ENCODE measurements around the gene TPR. TPM values are rescaled to one million over a fixed set of nuclear protein-coding genes. Genes with fewer than 3 reads are reported as not detected.
A peak's percentile ranks its signal among the peaks of the same experiment; 100 is the strongest.

Gene TPR
- total and polyA plus RNA-seq, 12 donors, result 15.2 to 80.4 (median 62.9) TPM

DNA sequence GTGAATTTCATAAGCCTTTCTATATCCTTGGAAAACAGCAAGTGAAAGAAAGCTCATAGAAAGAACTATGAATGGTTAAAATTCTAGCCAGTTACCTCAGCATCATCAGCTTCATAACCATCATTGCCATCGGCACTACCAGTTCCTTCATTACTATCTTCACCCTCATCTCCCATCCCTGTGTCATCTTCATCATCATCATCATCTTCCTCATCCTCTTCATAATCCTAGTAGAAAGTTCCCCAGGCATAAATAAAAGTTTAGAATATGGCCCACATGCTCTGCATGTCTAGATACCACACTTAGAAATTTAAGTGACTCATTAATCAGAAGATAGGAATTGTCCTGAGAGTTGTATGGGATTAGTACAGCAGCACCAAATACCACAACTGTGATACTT lies 49.0 kb downstream of the TPR start:
- no peak overlapping the region for H3K27ac ChIP-seq
- 84 to 88% methylated on average over 1 of the region's 1 CpG for WGBS, 2 donors

DNA sequence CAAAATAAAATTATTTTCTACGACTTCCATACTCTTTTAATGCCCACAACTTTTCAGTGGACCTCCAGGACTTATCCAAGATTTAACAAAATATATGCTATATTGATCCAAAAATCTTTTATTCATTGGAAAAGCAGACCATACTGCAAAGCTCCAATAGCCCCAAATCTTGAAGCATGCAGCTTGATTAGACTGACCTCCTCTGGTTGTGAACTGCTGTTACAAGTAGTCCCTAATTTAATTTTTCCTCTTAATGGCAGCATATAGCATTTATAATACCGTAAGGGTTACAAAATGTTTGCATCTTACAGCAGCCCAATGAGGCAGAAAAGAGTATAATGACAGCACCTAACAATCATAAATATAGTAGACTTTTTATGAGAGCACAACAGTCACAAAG lies 49.8 kb downstream of the TPR start:
- 90 to 93% methylated on average over 2 of the region's 2 CpGs for WGBS, 2 donors
- ATAC-seq (no peak), DNase-seq (no peak)
- Histone ChIP-seq H3K4me1 (no peaks in the 10 kb centered on the region), H3K36me3 (peaks cover 0 to 96% (median 78%) of the 10 kb centered on the region in 9 donors), H3K4me3 (no peak overlapping the region), H3K27ac (no peak overlapping the region), H3K27me3 (no peaks in the 10 kb centered on the region), H3K9me3 (no peaks in the 10 kb centered on the region)
- TF ChIP-seq, protein P1, sequence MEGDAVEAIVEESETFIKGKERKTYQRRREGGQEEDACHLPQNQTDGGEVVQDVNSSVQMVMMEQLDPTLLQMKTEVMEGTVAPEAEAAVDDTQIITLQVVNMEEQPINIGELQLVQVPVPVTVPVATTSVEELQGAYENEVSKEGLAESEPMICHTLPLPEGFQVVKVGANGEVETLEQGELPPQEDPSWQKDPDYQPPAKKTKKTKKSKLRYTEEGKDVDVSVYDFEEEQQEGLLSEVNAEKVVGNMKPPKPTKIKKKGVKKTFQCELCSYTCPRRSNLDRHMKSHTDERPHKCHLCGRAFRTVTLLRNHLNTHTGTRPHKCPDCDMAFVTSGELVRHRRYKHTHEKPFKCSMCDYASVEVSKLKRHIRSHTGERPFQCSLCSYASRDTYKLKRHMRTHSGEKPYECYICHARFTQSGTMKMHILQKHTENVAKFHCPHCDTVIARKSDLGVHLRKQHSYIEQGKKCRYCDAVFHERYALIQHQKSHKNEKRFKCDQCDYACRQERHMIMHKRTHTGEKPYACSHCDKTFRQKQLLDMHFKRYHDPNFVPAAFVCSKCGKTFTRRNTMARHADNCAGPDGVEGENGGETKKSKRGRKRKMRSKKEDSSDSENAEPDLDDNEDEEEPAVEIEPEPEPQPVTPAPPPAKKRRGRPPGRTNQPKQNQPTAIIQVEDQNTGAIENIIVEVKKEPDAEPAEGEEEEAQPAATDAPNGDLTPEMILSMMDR (IDR thresholded peaks at IDR 0.05), result peak in 3 of 9 donors; percentile 19 to 38 (median 33)
- intact Hi-C loops (cut with DNase I), result loop anchor here in 1 of 10 donors (10.0 kb wide), 1 partner anchor 70 kb away; no protein-coding TSS in a partner anchor

More for the DNA sequence above, 49.0 kb downstream of the TPR start:
- TF ChIP-seq, protein P1 (IDR thresholded peaks at IDR 0.05), result no peak
- Histone ChIP-seq H3K4me1 (no peaks in the 10 kb centered on the region), H3K36me3 (peaks cover 0 to 96% (median 78%) of the 10 kb centered on the region in 9 donors), H3K4me3 (no peak overlapping the region), H3K9me3 (no peaks in the 10 kb centered on the region), H3K27me3 (no peaks in the 10 kb centered on the region)
- no peak for ATAC-seq
- intact Hi-C loops (cut with DNase I), result loop anchor here in 1 of 10 donors (10.0 kb wide), 1 partner anchor 69 kb away; no protein-coding TSS in a partner anchor
- DNase-seq, result no peak

DNA sequence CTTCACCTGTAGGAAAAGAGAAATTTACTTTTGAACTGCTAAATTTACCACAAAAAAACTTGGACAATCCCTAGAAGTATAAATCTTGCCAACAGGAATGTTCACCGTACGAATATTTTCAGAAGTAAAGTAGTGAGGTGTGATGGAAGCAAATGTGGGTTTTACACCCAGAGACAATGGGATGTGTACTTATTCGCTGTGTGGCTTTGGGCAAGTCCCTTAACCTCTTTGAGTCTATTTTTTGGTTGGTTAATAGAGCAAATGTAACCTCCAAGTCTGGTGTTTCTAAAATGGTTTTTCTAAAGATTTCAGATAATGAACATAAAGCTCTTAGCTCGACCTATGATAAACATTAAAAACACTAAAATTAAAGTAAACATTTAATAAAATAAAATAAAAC lies 51.2 kb downstream of the TPR start:
- Histone ChIP-seq H3K4me3 (no peak overlapping the region), H3K27ac (no peak overlapping the region), H3K4me1 (no peaks in the 10 kb centered on the region), H3K36me3 (peaks cover 0 to 96% (median 85%) of the 10 kb centered on the region in 9 donors), H3K27me3 (no peaks in the 10 kb centered on the region), H3K9me3 (no peaks in the 10 kb centered on the region)
- 95 to 97% methylated on average over 4 of the region's 4 CpGs for WGBS, 2 donors
- intact Hi-C loops (cut with DNase I), result loop anchor here in 3 of 10 donors (2.0 to 10.0 kb wide), 3 partner anchors 15 to 71 kb away; no protein-coding TSS in a partner anchor
- DNase-seq, result no peak
- no peak for ATAC-seq
- TF ChIP-seq, protein P1 (IDR thresholded peaks at IDR 0.05), result no peak

DNA sequence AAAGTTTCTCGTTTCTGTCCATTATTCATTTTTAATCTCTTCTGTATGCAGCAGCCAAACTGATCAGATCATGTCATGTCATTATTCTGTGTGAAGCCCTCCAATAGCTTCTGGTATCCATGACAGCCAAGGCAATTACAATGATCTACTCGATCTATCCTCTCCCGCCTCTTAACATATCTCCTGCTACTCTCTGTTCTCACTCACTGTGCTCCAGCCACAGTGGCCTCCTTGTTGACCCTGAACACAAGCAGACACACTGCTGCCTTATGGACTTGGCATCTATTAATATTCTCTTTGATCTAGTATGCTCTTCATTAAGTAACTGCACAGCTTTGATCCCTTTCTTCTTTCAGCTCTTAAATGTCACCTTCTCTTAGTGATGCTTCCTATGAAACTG lies 59.5 kb downstream of the TPR start:
- Histone ChIP-seq H3K9me3 (no peaks in the 10 kb centered on the region), H3K4me3 (no peak overlapping the region), H3K36me3 (peaks cover 0 to 100% (median 78%) of the 10 kb centered on the region in 9 donors), H3K27me3 (no peaks in the 10 kb centered on the region), H3K4me1 (no peaks in the 10 kb centered on the region), H3K27ac (no peak overlapping the region)
- TF ChIP-seq, protein P1 (IDR thresholded peaks at IDR 0.05), result no peak
- no peak for ATAC-seq
- WGBS, 2 donors, result 83 to 90% methylated on average over 3 of the region's 3 CpGs
- DNase-seq, result no peak
- intact Hi-C loops (cut with DNase I), result loop anchor here in 1 of 10 donors (5.0 kb wide), 1 partner anchor 37 kb away; no protein-coding TSS in a partner anchor
